Activated CD4-positive, alpha-beta T cell treated with anti-CD3 and anti-CD28 coated beads, Interleukin-2, amount 10 ng/mL, durations not matched to agents 24 days and 14 days (primary cell): Measurements from ENCODE around the gene ZBTB9. TPM values are rescaled to one million over a fixed set of nuclear protein-coding genes. Genes with fewer than 3 reads are reported as not detected.

Source experiments
- DNase-seq: peaks from one replicate; pipeline ENCODE4 v3.0.0; 2022
- H3K27ac Mint-ChIP-seq: one replicate; pipeline ENCODE4 v1.8.0; 2022; ENCODE audit warnings: mild to moderate bottlenecking, mixed read lengths
- H3K27me3 Mint-ChIP-seq: one replicate; pipeline ENCODE4 v1.8.0; 2022; ENCODE audit warnings: mixed read lengths
- H3K36me3 Mint-ChIP-seq: one replicate; pipeline ENCODE4 v1.8.0; 2022; ENCODE audit warnings: low read depth, mild to moderate bottlenecking, mixed read lengths
- H3K4me1 Mint-ChIP-seq: one replicate; pipeline ENCODE4 v1.8.0; 2021; ENCODE audit warnings: mixed read lengths
- H3K4me3 Mint-ChIP-seq: one replicate; pipeline ENCODE4 v1.8.0; 2022; ENCODE audit warnings: mild to moderate bottlenecking, moderate library complexity, mixed read lengths
- H3K9me3 Mint-ChIP-seq: one replicate; pipeline ENCODE4 v1.8.0; 2021; ENCODE audit warnings: mixed read lengths
- intact Hi-C: fragments of 100-400 bp; cut with micrococcal nuclease; formaldehyde crosslinking; loops from one replicate; pipeline ENCODE4 v1.15.1; 2023
- total RNA-seq: library from RNA; stranded (reverse); gene quantifications from 2 replicates; pipeline ENCODE4 v1.2.3, GENCODE V29; 2022

ZBTB9 gene
- total RNA-seq, 1 donor from 2014 or later = 14.2 TPM

GRCh38 chr6:33424855-33425667, 29.3 kb upstream of the ZBTB9 start:
- no peaks in the 10 kb centered on the region for H3K9me3 Mint-ChIP-seq
- H3K27me3 Mint-ChIP-seq = no peaks in the 10 kb centered on the region
- peak overlapping the region; percentile 98 for H3K27ac Mint-ChIP-seq
- peaks cover 72% of the 10 kb centered on the region for H3K4me1 Mint-ChIP-seq
- peak overlapping the region; percentile 92 for H3K4me3 Mint-ChIP-seq
- H3K36me3 Mint-ChIP-seq = peaks cover 29% of the 10 kb centered on the region
- no peak for DNase-seq
- intact Hi-C loops = loop anchor here (1.0 to 5.0 kb wide), 2 partner anchors 34 to 128 kb away; partner anchors contain the start of genes KIFC1 and RGL2

- peaks cover 78% of the 10 kb centered on the region for H3K4me1 Mint-ChIP-seq
- peak overlapping the region; percentile 92 for H3K4me3 Mint-ChIP-seq
- DNase-seq = peak; percentile 93
- no peaks in the 10 kb centered on the region for H3K27me3 Mint-ChIP-seq
- peaks cover 29% of the 10 kb centered on the region for H3K36me3 Mint-ChIP-seq
- peak overlapping the region; percentile 98 for H3K27ac Mint-ChIP-seq
- intact Hi-C loops = loop anchor here (1.0 to 5.0 kb wide), 4 partner anchors 8 to 129 kb away; partner anchors contain the start of genes CUTA, KIFC1, PHF1 and RGL2
- no peaks in the 10 kb centered on the region for H3K9me3 Mint-ChIP-seq
These were observed 28.5 kb upstream of the ZBTB9 start for GRCh38 chr6:33425668-33426577.

GRCh38 chr6:33426590-33427511, 27.5 kb upstream of the ZBTB9 start:
- H3K27me3 Mint-ChIP-seq = no peaks in the 10 kb centered on the region
- peaks cover 74% of the 10 kb centered on the region for H3K4me1 Mint-ChIP-seq
- no peaks in the 10 kb centered on the region for H3K9me3 Mint-ChIP-seq
- intact Hi-C loops = loop anchor here (1.0 to 5.0 kb wide), 3 partner anchors 9 to 130 kb away; partner anchors contain the start of genes CUTA, PHF1 and RGL2
- H3K36me3 Mint-ChIP-seq = peaks cover 29% of the 10 kb centered on the region
- DNase-seq = peak; percentile 78
- H3K27ac Mint-ChIP-seq = peak overlapping the region; percentile 98
- H3K4me3 Mint-ChIP-seq = peak overlapping the region; percentile 92

GRCh38 chr6:33427585-33428223, 26.7 kb upstream of the ZBTB9 start:
- Mint-ChIP-seq H3K27me3 (no peaks in the 10 kb centered on the region), H3K9me3 (no peaks in the 10 kb centered on the region)

GRCh38 chr6:33428224-33428965, 26.0 kb upstream of the ZBTB9 start:
- peaks cover 77% of the 10 kb centered on the region for H3K4me1 Mint-ChIP-seq
- no peaks in the 10 kb centered on the region for H3K27me3 Mint-ChIP-seq
- H3K9me3 Mint-ChIP-seq = no peaks in the 10 kb centered on the region
- peaks cover 32% of the 10 kb centered on the region for H3K36me3 Mint-ChIP-seq
- peak overlapping the region; percentile 90 for H3K4me3 Mint-ChIP-seq
- peak overlapping the region; percentile 92 for H3K27ac Mint-ChIP-seq
- peak; percentile 81 for DNase-seq
- intact Hi-C loops = loop anchor here (5.0 kb wide), 1 partner anchor 131 kb away; the partner anchor contains the start of gene RGL2

More at GRCh38 chr6:33427585-33428223, 26.7 kb upstream of the ZBTB9 start:
- H3K4me3 Mint-ChIP-seq = peak overlapping the region; percentile 92
- peak overlapping the region; percentile 98 for H3K27ac Mint-ChIP-seq
- peaks cover 78% of the 10 kb centered on the region for H3K4me1 Mint-ChIP-seq
- peak; percentile 90 for DNase-seq
- intact Hi-C loops = loop anchor here (2.0 to 5.0 kb wide), 2 partner anchors 17 to 130 kb away; partner anchors contain the start of genes PHF1 and RGL2
- H3K36me3 Mint-ChIP-seq = peaks cover 32% of the 10 kb centered on the region

GRCh38 chr6:33428966-33429749, 25.2 kb upstream of the ZBTB9 start:
- Mint-ChIP-seq H3K27ac (peak overlapping the region; percentile 92), H3K27me3 (no peaks in the 10 kb centered on the region), H3K4me3 (peak overlapping the region; percentile 90), H3K9me3 (no peaks in the 10 kb centered on the region), H3K4me1 (peaks cover 72% of the 10 kb centered on the region), H3K36me3 (peaks cover 29% of the 10 kb centered on the region)
- peak; percentile 60 for DNase-seq
- intact Hi-C loops = loop anchor here (5.0 kb wide), 1 partner anchor 132 kb away; the partner anchor contains the start of gene RGL2

GRCh38 chr6:33429750-33430052, 24.7 kb upstream of the ZBTB9 start:
- Mint-ChIP-seq H3K4me3 (peak overlapping the region; percentile 90), H3K27me3 (no peaks in the 10 kb centered on the region), H3K27ac (peak overlapping the region; percentile 92), H3K36me3 (peaks cover 25% of the 10 kb centered on the region), H3K9me3 (no peaks in the 10 kb centered on the region), H3K4me1 (peaks cover 67% of the 10 kb centered on the region)
- peak; percentile 74 for DNase-seq
- intact Hi-C loops = loop anchor here (1.0 to 5.0 kb wide), 2 partner anchors 25 to 132 kb away; partner anchors contain the start of genes RGL2 and ZBTB9

GRCh38 chr6:33430334-33430733, 24.0 kb upstream of the ZBTB9 start:
- H3K4me3 Mint-ChIP-seq = peak overlapping the region; percentile 90
- peak overlapping the region; percentile 74 for H3K27ac Mint-ChIP-seq
- peaks cover 23% of the 10 kb centered on the region for H3K36me3 Mint-ChIP-seq
- intact Hi-C loops = loop anchor here (1.0 kb wide), 1 partner anchor 24 kb away; the partner anchor contains the start of gene ZBTB9
- H3K9me3 Mint-ChIP-seq = no peaks in the 10 kb centered on the region
- H3K4me1 Mint-ChIP-seq = peaks cover 61% of the 10 kb centered on the region
- H3K27me3 Mint-ChIP-seq = no peaks in the 10 kb centered on the region
- peak; percentile 74 for DNase-seq

- H3K36me3 Mint-ChIP-seq = peaks cover 28% of the 10 kb centered on the region
- no peaks in the 10 kb centered on the region for H3K9me3 Mint-ChIP-seq
- DNase-seq = peak; percentile 95
- peak overlapping the region; percentile 74 for H3K27ac Mint-ChIP-seq
- peaks cover 58% of the 10 kb centered on the region for H3K4me1 Mint-ChIP-seq
- no peaks in the 10 kb centered on the region for H3K27me3 Mint-ChIP-seq
- intact Hi-C loops = loop anchor here (1.0 kb wide), 1 partner anchor 23 kb away; the partner anchor contains the start of gene ZBTB9
- peak overlapping the region; percentile 90 for H3K4me3 Mint-ChIP-seq
These were observed 23.1 kb upstream of the ZBTB9 start for GRCh38 chr6:33430991-33431879.

- peak overlapping the region; percentile 37 for H3K4me3 Mint-ChIP-seq
- no peaks in the 10 kb centered on the region for H3K9me3 Mint-ChIP-seq
- intact Hi-C loops = no loop called here
- peaks cover 35% of the 10 kb centered on the region for H3K36me3 Mint-ChIP-seq
- no peak for DNase-seq
- no peak overlapping the region for H3K27ac Mint-ChIP-seq
- H3K27me3 Mint-ChIP-seq = no peaks in the 10 kb centered on the region
- H3K4me1 Mint-ChIP-seq = peaks cover 51% of the 10 kb centered on the region
These were observed 22.4 kb upstream of the ZBTB9 start for GRCh38 chr6:33431880-33432541.
